G401 (cell line): ENCODE data around the gene RBM20. TPM values are rescaled to one million over a fixed set of nuclear protein-coding genes. Genes with fewer than 3 reads are reported as not detected.

Experiments used
- DNase-seq: peaks from one replicate; pipeline ENCODE4 v3.0.0-alpha.2; 2015; ENCODE audit warnings: low spot score
- in situ Hi-C: cut with HindIII; loops from 2 replicates; pipeline ENCODE4 v1.10.0; 2016; ENCODE audit warnings: low sequenced_read_pairs, mixed read lengths
- total RNA-seq: library from RNA; depleted of rRNA; stranded (reverse); fragments of >200 nt; shearing (Covaris generic); gene quantifications from 2 replicates; pipeline ENCODE4 v1.2.3, GENCODE V29; 2014

Gene RBM20
- total RNA-seq, 1 experiment from 2014 or later, result 2.7 TPM

DNA sequence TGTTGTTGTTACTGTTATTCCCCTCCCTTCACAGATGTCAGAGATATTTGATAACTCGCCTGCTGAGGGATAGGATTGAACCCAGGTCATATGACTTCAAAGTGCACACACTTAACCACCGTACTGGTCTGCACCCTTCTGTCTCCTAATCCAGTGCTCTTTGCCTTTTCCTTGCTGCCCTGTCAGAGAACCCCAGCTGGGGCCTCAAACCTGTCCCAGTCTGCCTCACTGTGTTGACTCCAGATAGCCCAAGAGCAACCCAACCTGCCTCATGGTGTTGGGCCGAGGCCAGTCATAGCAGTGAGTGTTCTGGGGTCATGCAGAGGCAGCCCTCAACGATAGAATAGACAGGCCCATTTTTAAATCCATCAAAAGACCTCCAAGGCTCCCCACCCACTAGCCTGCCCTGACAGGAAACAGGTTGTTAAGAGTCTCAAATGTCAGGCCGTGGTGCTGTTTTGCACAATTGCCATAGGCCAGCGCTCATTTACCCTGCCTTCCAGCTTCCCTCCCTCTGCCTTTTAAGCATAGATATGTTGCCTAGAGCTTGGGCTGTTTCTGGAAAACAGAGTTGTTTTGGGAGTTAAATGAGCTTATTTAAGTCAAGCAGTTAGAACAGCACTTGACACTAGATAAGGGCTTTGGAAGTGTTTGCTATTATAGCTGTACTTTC is 190.6 kb downstream of the RBM20 start:
- in situ Hi-C loops, result no loop called here
- no peak for DNase-seq

DNA sequence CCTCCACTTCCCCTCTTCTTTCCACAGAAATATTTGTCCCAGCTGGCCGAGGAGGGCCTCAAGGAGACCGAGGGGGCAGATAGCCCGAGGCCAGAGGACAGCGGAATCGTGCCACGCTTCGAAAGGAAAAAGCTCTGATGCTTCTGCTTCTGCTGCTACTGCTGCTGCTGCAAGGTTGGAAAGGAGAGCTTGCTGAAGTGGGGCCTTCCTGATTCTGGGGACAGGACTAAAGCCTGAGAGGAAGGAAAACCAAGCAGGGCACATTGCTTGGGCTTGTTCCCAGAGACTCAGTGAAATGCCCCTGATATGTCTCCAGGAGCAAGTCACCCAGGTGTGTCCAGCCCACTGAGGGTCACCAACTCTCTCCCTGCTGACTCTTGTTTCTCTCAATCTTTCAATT is 191.7 kb downstream of the RBM20 start:
- DNase-seq, result no peak
- in situ Hi-C loops, result no loop called here

DNA sequence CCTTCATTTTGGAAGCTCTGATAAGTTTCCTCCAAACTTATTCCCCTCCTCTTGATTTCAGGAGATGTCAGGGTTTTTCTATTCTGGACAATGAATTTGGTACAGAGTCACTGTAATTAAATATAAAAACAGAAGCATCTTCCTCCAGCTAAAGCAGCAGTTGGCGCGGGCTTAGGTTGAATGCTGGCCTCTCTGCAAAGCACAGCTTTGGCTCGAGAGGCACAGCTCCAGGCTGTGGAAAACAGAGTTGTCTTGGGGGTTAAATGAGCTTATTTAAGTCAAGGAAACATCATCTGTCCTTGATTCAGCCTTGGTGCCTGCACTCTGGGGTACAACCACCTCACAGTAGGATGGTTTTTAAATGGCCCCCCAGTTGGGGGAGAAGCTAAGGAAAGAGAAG is 192.6 kb downstream of the RBM20 start:
- in situ Hi-C loops, result no loop called here
- no peak for DNase-seq

DNA sequence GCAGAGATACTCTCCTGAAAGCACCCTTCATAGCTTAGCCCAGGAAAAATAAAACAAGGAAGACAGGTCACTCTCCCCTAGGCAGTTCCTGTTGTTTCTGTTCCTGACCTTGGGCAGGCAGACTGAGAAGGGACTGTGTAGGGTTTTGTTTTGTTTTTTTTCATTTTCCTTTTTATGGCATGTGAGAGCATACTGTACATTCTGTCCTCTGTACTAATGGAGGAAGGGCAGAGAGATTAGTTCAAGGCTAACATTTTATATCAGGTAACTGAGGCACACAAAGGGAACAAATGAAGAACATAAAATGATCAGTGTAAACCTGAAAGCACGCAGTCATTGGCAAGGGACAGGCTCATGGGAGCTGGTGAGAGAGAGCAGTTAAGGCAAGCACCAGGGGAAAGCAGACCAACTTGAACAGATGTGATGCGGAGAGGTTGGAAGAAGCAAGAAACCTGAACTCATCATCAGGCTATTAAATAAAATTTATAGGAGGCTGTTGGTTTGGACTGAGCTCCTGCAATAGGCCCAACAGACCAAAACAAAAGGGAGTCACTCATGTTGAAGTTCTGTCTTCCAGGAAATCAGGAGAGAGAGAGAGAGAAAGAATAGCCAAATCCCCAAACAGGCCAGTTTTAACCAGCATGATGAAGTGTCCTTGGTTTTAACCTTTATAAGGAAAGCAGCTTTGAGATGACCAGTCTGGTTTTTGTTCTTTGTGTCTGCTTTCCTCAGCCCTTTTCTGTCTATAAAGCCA is 193.5 kb downstream of the RBM20 start:
- no peak for DNase-seq
- in situ Hi-C loops, result no loop called here

DNA sequence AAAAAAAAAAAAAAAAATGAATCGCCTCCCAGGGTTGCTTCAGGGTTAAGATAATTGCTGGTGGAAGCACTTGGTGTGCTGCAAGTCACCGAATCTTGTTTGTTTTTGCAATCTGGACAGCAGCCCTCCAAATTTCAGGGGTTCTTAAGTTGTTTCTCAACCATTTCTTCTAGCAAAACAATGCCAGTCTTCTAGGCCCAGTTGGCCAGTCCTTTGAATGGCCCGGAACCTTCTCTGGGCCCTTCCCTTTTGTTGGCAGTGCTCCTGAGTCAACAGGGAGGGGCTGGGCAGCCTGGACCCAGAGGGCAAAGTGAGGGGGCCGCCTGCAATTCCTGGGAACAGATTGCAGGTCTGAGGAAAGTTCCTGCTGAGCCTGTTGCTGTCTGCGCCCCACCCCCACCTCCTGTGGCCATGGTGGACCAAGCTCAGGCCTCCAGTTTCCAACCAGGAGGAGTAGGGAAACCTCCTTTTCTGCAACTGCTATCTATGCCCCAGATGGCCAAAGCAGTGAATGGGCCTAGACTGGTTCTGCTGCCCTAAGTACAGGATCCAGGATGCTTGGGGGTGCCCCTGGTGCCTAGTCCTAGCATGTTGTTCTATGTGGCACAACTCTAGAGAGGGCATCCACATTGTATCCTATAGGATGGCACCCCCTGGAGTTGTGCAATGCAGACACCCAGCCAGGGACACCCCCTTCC is 196.2 kb downstream of the RBM20 start:
- DNase-seq, result no peak
- in situ Hi-C loops, result no loop called here

DNA sequence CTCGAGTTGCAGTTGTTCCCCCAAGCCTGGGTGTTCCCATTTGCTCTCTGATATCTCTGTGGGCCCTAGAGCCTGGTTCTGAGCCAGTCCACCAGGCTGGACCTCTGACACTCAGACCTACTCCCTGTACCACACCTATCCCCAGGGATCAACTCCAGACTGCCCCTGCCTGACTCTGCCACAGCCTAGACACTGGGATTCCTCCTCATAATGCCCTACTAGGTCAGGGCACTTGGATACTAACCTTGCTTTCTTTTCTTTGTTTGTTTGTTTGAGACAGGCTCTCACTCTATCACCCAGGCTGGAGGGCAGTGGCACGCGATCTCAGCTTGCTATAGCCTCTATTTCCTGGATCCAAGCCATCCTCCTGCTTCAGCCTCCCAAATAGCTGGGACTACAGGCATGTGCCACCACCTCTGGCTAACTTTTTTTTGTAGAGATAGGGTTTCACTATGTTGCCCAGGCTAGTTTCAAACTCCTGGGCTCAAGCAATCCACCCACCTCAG is 196.8 kb downstream of the RBM20 start:
- DNase-seq, result no peak
- in situ Hi-C loops, result no loop called here

DNA sequence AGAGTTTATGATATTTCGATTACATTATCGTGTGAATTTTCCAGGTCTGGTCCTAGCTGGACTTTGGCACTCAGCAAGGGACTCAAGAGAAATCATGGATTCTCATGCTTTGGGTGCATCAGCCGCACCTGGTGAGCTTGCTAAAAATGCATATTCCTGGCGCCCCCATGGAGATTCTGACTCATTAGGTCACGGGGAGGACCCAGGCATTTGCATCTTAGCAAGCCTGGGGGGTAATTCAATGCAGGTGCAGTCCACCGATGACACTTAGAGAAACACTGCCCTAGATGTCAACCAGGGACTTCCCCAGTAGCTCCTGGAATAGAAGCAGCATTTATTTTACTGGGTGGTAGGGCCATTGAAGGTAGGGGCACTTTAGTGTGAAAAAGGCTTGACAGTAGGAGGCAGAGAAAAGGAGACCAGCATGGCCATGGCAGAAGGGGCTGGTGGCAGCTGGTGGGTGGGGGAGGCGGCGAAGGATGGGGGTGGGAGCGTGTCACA is 197.7 kb downstream of the RBM20 start:
- DNase-seq, result no peak
- in situ Hi-C loops, result no loop called here

DNA sequence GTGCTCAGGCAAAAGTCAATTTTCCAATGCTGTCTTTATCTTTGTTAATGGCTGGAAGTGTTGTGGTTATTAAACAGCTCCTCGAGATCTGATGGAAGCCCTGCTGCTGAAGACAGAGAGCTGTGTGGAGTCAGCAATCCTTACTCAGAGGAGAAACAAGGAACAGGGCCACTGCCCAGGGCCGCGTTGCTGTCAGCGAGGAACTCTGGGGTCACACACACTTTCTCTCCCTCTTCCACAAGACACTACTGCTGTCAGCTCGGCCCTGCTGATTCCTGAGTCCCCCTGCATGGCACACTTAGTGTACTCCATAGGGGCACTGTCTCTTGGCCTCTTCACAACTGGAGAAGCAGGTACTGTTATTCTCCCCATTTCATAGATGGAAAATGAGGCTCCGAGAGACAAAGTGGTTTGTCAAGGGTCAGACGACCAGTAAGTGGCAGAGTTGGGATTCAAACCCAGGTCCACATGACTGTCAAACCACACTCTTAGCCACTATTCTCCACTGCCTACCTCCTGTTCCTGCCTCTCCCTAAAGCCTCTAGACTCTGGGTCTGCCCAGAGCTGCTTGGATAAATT is 198.3 kb downstream of the RBM20 start:
- in situ Hi-C loops, result no loop called here
- no peak for DNase-seq

DNA sequence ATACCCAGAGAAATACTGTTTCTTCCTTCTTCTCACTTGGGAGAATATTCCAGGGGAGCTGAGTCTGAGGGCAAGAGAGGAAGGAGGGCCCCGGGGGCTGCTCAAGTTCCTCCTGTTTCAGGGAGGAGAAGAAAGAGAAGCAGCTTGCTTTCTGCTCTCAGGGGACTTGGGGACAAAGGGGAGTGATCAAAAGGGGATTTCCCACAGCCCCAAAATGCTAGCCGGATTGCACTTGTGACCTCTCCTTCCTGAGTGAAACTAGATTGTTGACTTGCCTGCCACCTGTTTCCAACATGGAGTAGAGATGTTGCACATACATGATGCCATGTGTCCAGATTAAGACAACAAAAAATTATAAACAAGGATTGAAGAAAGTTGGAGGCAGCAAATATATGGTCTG is 198.9 kb downstream of the RBM20 start:
- in situ Hi-C loops, result no loop called here
- DNase-seq, result no peak

DNA sequence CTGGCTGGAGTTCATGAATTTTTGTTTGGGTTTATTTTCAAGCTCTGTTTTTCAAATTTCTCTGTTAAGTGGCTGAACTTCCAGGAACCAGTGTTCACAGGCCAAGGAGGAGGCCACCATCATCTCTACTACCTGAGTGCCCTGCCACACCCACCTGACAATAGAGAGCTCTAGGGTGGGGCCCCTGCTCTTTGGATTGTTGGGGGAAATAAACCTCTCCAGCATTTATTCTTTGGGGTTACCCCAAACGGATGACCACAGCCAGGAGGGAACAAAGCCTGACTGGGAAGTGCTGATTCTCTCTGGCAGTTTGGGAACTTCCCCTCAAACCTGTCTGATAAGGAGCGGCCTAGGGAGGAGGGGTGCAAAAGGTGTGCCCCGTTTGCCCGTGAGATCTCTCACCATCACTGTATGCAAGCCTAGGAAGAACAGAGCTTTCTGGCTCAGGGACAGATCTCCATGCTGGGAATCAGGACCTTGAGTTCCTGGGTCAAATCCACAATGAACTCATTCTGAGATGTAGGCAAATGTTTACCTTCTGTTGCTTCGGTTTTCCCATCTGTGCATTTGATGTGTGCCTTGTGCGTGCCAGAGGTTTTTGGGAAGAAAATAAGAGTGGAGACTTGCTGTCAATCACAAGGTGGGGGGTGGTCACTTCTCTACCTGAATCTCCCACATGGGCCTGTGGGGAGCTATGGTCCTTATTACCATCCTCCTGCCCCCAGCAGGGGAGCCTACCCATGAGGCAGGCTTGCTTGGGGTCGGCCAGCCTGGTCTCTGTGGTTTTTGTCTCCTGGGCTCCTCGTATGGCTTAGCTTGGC is 199.9 kb downstream of the RBM20 start:
- in situ Hi-C loops, result no loop called here
- peak; percentile 56 for DNase-seq

DNA sequence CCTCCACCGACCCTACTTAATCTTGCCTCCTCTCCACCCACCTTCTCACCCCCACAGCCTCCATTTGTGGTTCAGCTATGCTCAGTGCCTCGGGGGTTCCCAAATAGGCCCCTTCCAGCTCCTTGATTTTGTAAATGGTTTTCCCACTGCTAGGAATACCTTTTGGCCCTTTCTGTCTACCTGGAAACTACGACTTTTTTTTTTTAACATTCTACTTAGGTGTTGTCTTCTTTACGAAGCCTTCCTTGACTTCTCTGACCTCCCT is 200.4 kb downstream of the RBM20 start:
- in situ Hi-C loops, result no loop called here
- no peak for DNase-seq

DNA sequence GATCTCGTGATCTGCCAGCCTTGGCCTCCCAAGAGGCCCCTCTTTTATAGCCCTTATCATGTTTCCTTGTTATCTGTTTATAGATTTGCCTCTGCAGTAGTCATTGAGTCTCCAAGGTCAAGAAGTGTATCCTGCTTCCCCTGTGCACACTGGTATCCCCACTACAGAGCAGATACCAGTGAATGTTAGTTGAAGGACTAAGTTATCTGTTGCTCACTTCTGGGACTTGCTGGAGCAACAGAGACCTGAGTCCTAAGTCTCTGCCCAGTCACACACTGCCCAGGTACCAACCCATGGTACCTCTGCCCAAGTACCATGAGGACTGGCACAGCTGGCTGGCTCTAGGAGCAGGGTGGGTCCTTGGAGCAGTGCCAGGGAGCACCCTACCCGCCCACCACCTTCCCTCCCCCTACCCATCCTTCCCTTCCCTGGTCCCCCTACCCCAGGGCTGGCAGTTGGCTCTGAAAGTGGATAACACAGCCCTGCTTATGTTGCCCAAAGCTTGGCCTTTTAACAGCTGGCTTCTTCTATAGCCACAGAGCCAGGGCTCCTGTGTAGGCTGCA is 201.1 kb downstream of the RBM20 start:
- no peak for DNase-seq
- in situ Hi-C loops, result no loop called here

DNA sequence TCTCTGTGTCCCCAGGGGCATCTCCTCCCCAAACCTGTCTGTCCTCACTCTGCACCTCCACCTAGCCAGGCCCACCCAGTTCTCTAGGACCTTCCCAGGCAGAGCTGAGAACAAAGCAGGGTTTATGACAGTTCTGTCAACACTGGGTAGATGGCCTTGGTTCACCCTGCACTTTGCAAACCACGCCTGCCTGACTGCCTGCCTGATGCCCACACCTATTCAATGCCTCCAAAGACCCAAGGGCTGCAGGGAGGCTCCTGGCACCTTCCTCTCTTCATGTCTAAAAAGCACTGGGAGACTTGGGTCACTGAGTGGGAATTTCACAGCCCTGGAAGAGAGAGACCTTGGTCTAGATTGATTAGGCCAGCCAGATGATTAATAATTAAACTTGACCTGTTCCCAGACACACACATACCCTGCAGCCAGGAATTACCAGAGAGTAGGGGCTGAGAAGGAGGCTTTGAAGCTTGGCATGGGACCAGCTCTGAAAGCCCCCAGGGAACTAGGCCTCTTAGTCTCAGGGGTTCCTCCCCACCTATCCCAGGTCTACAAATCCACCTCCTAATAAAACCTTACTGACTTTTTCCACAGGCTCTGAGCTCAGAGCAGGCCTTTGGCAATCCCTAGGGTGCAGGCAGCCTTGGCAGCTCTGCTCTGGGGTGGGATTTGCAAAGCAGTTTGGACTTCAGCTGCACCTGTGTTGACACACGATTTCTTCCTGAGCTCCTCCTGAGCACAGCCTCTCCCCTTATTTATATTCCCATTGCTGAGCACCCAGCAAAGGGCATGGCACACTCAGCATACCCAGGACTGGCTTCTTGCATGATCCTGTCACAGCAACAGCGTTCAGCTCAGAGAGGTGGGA is 201.9 kb downstream of the RBM20 start:
- no peak for DNase-seq
- in situ Hi-C loops, result no loop called here

DNA sequence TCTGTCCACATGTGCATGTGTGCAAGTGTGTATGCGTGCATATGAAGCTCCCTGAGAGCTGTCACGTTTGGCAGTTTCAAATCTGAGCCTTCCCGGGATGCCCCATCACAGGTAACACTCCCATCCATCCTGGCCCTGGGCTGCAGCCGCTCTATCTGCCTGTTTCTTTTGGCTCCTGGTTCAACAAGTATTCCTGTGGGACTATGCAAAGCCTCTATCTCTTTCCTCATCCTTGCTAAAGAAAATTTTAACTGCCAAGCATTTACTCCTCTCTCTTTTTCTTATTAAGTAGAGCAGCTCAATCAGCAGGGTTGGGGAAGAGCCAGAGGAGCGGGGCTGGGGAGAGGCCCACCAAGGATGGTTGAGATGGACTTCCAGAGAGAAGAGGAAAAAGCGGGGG is 203.2 kb downstream of the RBM20 start:
- in situ Hi-C loops, result no loop called here

DNA sequence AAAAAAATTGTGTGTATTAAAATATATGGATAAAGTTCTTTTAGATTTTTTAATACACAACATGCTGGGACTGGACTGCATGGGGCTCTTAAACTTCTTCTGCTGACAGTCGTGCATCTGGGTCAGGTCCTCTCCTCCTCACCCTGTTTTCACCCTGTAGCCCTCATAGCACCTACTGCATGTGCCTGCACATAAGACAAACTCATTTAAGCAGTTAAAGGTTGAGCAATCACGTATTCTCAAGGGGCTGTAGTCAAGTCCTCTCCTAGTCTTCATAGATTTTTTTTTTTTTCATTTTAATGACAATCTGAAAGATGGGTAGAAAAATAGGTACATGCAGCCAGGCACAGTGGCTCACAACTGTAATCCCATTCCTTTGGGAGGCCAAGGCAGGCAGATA is 204.0 kb downstream of the RBM20 start:
- no peak for DNase-seq
- in situ Hi-C loops, result no loop called here

More for the DNA sequence above, 203.2 kb downstream of the RBM20 start:
- no peak for DNase-seq

DNA sequence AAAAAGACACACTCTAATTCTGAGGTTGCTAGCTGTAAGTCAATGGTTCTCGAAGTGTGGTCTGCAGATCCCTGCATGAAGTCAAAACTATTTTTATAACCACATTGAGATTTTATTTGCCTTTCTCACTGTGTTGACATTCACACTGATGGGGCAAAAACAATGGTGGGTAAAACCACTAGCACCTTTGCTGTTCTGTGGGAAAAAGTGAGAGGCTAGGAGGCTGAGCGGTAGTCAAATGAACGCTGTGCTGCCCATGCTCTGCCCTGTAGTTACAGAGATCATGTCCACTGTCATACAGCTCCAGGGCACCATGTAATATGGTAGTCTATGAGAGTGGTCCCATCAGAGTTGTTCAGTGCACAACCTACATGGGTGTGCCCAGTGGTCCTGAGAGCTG is 206.0 kb downstream of the RBM20 start:
- no peak for DNase-seq
- in situ Hi-C loops, result no loop called here

DNA sequence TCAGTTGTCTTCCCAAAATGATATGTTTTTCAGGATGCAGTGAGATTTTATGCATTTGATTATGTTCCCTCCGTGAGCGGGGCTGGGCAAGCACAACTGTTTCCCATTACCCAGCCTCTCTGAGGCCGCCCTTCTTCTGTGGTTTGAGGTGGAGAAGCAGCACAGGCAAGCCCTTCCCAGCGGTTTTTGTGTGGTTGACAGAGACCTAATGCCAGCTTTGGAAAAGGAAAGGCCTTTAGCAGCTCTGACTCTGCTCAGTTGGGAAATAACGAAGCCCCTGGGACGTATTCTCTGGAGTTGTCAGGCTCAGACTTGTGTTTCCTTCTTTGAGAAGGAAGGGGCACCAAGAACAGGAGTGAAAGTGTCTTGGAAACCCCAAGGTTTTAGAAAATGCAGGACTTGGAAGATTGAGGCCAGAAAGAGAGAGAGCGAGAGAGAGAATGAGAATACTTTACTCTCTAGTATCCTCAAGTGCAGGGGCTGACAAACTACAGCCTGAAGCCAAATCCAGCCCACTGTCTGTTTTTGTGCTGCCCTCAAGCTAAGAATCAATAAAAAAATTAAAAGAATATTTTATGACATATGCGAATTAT is 207.0 kb downstream of the RBM20 start:
- in situ Hi-C loops, result no loop called here
- no peak for DNase-seq
